ENCODE results near the gene SYT17.

The SYT17 gene

GRCh38 chr16:19139436-19140091 is 28.5 kb upstream of the SYT17 start:
- no peak for DNase-seq (ENCODE audit: low read depth)

GRCh38 chr16:19140396-19140795 is 27.6 kb upstream of the SYT17 start:
- DNase-seq (ENCODE audit: low read depth), result no peak

GRCh38 chr16:19142939-19143598 is 25.0 kb upstream of the SYT17 start:
- DNase-seq (ENCODE audit: low read depth), result no peak

- DNase-seq (ENCODE audit: low read depth), result no peak
Observed at GRCh38 chr16:19143599-19143956, 24.5 kb upstream of the SYT17 start.

GRCh38 chr16:19145010-19145409 is 23.0 kb upstream of the SYT17 start:
- DNase-seq (ENCODE audit: low read depth), result no peak

GRCh38 chr16:19147126-19147525 is 20.9 kb upstream of the SYT17 start:
- no peak for DNase-seq (ENCODE audit: low read depth)

- DNase-seq (ENCODE audit: low read depth), result no peak
Observed at GRCh38 chr16:19147627-19148026, 20.4 kb upstream of the SYT17 start.

GRCh38 chr16:19148189-19148588 is 19.9 kb upstream of the SYT17 start:
- no peak for DNase-seq (ENCODE audit: low read depth)

GRCh38 chr16:19151310-19151709 is 16.7 kb upstream of the SYT17 start:
- DNase-seq (ENCODE audit: low read depth), result no peak

- DNase-seq (ENCODE audit: low read depth), result no peak
Observed at GRCh38 chr16:19152042-19152441, 16.0 kb upstream of the SYT17 start.

- DNase-seq (ENCODE audit: low read depth), result no peak
Observed at GRCh38 chr16:19153876-19154275, 14.2 kb upstream of the SYT17 start.

- no peak for DNase-seq (ENCODE audit: low read depth)
Observed at GRCh38 chr16:19162085-19162484, 6.0 kb upstream of the SYT17 start.

- DNase-seq (ENCODE audit: low read depth), result no peak
Observed at GRCh38 chr16:19163215-19163614, 4.8 kb upstream of the SYT17 start.

- DNase-seq (ENCODE audit: low read depth), result no peak
Observed at GRCh38 chr16:19164285-19164684, 3.8 kb upstream of the SYT17 start.

- no peak for DNase-seq (ENCODE audit: low read depth)
Observed at GRCh38 chr16:19165101-19165500, 2.9 kb upstream of the SYT17 start.

- DNase-seq (ENCODE audit: low read depth), result no peak
Observed at GRCh38 chr16:19166500-19166899, 1.5 kb upstream of the SYT17 start.

GRCh38 chr16:19168371-19169081 is 486 bp downstream of the SYT17 start:
- DNase-seq (ENCODE audit: low read depth), result no peak

- DNase-seq (ENCODE audit: low read depth), result no peak
Observed at GRCh38 chr16:19169082-19169639, 1.1 kb downstream of the SYT17 start.

GRCh38 chr16:19170043-19170655 is 2.1 kb downstream of the SYT17 start:
- DNase-seq (ENCODE audit: low read depth), result no peak

GRCh38 chr16:19172098-19172780 is 4.2 kb downstream of the SYT17 start:
- DNase-seq (ENCODE audit: low read depth), result no peak

GRCh38 chr16:19173059-19173458 is 5.0 kb downstream of the SYT17 start:
- no peak for DNase-seq (ENCODE audit: low read depth)
